HG02970 (cell line): Measurements from ENCODE around the gene GADD45GIP1.

Experiments used
- ATAC-seq: cut with Tn5 transposase; IDR thresholded peaks from one replicate; pipeline ENCODE4 v1.9.1; 2021; ENCODE audit warnings: mild to moderate bottlenecking, moderate library complexity, moderate number of reproducible peaks; ENCODE audit not compliant: unreplicated experiment, low FRiP score

Gene GADD45GIP1

GRCh38 chr19:12913851-12914690, 43.0 kb downstream of the GADD45GIP1 start:
- ATAC-seq = no peak

GRCh38 chr19:12913011-12913561, 43.9 kb downstream of the GADD45GIP1 start:
- ATAC-seq = no peak

- ATAC-seq = no peak
Measured at GRCh38 chr19:12912571-12912970, 44.5 kb downstream of the GADD45GIP1 start.

GRCh38 chr19:12907166-12907565, 49.9 kb downstream of the GADD45GIP1 start:
- no peak for ATAC-seq
